HG03575 (cell line): ENCODE measurements around the gene IGLON5.

Source experiments
- ATAC-seq: cut with Tn5 transposase; IDR thresholded peaks from one replicate; pipeline ENCODE4 v1.9.1; 2021; ENCODE audit not compliant: unreplicated experiment, insufficient number of reproducible peaks, low FRiP score; ENCODE audit errors: extremely low read depth

Gene IGLON5

DNA sequence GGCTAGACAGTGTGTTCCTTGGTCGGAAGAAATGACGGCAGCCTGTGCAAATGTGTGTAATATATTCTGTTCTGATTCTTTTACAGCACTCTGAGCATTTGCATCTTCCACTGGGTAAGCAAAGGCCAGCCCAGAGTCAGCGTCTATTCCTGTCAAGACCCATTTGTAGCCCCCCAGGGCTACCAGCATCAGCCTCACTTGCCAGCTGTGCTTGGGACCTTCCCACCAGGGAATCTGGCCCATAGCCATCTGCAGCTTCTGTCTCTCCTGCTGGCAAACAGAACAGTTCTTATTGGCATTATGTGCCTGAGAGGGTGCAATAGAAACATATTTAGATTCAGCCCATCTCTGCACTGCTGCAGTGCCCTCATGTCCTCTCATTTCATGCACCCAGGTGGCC, 6.0 kb upstream of the IGLON5 start:
- ATAC-seq: no peak

- ATAC-seq: no peak
These were observed 5.2 kb downstream of the IGLON5 start for GRCh38 chr19:51316688-51317087.

- ATAC-seq: no peak
These were observed 5.9 kb downstream of the IGLON5 start for GRCh38 chr19:51317376-51317775.

- ATAC-seq: no peak
These were observed 6.5 kb downstream of the IGLON5 start for GRCh38 chr19:51317968-51318367.

- ATAC-seq: no peak
These were observed 7.5 kb downstream of the IGLON5 start for GRCh38 chr19:51318687-51319648.

DNA sequence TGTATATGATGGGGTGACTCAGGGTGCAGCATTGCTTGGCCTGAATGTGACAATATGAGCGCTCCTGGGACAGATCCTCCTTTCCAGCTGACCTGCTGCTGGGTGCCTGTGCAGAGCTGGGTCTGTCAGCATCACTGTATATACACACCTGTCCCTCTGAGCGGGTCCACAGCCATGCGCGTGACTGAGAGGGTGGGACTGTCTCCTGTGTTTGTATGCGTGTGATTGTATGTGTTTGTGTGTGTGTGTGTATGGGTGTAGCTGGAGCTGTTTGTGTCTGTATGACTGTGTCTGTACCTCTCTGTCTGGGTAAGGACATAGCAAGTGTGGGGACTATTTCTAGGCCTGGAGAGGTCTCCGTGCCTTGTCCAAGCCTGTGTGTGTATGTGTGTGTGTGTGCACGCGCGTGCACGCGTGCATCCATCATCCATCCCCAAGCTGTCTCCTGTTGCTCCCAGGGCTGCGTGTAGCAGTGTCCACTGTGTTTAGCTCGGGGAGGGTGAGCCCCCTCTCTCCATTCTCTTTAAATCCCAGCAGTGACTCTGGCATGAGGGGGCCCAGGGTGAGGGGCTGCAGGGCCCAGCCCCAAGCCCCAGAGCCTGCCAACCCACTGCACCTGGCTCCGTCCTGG, 8.3 kb downstream of the IGLON5 start:
- ATAC-seq: no peak

- no peak for ATAC-seq
These were observed 8.8 kb downstream of the IGLON5 start for GRCh38 chr19:51320280-51320657.

DNA sequence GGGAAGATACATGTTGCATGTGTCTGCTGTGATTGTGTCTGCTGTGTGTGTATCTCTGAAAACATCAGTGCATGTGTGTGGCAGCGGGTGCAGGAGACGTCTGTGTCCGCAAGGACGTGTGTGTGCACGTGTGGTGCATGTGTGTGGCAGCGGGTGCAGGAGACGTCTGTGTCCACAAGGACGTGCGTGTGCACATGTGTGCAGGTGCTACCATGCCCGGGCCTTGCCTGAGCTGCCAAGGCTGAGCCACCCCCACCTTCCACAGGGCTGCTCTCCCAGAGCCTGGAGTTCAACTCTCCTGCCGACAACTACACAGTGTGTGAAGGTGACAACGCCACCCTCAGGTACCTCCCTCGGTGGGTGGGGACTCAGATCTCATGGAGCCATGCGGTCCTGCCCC, 10.4 kb downstream of the IGLON5 start:
- no peak for ATAC-seq

DNA sequence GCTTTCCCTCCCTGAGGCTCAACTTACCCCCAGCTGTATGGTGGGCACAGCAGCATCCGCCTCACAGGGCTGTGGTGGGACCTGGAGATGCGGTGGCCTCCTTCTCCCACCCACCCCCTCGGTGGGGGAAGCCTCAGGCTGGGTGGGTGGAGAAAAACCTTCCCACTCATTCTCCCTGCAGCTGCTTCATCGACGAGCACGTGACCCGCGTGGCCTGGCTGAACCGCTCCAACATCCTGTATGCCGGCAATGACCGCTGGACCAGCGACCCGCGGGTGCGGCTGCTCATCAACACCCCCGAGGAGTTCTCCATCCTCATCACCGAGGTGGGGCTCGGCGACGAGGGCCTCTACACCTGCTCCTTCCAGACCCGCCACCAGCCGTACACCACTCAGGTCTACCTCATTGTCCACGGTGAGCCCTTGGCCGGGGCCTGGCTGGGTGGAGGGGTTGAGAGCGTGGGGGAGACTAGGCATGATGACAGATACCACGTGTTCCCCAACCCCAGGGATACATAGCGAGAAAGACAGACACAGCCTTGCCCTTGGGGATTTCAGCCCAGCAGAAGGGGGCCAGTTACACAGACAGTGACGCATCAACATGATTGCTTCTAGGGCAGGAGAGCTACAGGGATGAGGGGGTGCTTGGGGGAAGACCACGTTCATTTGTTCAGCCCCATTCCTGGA, 12.2 kb downstream of the IGLON5 start:
- ATAC-seq: no peak

GRCh38 chr19:51324167-51324481, 12.7 kb downstream of the IGLON5 start:
- ATAC-seq: no peak

GRCh38 chr19:51325161-51325976, 13.9 kb downstream of the IGLON5 start:
- no peak for ATAC-seq

- no peak for ATAC-seq
These were observed 15.0 kb downstream of the IGLON5 start for GRCh38 chr19:51326216-51327065.

DNA sequence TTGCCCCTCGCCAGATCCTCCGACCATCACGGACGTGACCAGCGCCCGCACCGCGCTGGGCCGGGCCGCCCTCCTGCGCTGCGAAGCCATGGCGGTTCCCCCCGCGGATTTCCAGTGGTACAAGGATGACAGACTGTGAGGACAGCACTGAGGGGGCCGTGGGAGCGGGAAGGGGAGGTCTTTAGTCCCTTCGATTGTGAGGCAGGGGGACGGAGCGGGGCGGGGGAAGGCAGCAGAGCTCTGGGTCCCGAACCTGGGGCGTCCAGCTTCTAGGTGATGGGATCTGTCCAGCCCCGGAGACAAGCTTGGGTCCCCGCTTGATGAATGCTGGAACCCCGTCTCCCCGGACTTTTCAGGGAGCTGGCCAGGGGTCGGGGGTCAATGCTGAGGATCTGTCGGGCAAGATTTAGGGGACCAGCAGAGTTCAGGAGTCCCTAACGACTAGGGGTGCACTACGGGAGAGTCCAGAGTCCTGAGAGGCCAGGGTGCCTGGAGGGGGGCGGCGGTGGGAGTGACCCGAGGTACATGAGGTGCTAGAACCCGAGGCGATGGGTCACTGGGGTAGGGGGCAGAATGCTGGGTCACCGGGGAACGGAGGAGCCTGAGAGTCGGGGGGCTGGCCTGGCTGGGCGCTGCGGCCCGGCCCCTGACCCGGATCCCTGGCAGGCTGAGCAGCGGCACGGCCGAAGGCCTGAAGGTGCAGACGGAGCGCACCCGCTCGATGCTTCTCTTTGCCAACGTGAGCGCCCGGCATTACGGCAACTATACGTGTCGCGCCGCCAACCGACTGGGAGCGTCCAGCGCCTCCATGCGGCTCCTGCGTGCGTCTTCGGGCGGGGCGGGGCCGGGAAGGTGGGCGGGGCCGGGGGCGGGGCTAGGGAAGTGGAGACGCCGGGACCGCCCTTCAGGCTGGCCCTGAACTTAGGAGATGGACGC, 15.9 kb downstream of the IGLON5 start:
- no peak for ATAC-seq

GRCh38 chr19:51329411-51329810, 18.0 kb downstream of the IGLON5 start:
- no peak for ATAC-seq

- ATAC-seq: no peak
These were observed 18.9 kb downstream of the IGLON5 start for GRCh38 chr19:51330366-51330765.

GRCh38 chr19:51331193-51331592, 19.7 kb downstream of the IGLON5 start:
- no peak for ATAC-seq

- ATAC-seq: no peak
These were observed 20.3 kb downstream of the IGLON5 start for GRCh38 chr19:51331716-51332115.
